ENCODE results near the gene CDH4.

Gene CDH4

DNA sequence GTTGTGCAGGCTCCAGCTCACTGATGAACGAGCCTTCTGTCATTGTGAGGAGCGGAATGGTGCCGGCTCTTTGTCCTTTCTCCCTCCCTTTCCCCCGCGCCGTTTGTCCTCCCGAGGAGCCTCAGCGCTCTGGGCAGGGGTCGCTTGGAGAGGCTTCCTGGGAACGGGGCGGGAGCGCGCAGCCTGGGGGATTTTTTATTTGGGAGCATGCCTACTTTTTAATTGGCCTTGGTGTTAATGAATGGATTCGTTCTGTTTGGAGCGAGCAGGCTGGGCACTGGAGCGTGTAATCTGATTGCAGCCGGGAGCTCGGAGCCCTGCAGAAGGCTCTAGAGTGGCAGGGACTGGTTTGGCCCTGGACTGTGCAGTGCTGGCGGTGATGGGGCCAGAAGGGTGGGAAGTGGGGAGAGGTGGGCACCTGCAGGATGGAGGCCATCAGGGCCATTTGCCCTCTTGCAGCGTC lies 118.8 kb downstream of the CDH4 start:
- H3K4me3 ChIP-seq (ENCODE audit: low read depth, low read length): no peak overlapping the region
- in situ Hi-C loops (cut with HindIII; ENCODE audit: low sequenced_read_pairs): no loop called here
- DNase-seq (ENCODE audit: low read depth, low spot score): no peak
- TF ChIP-seq, protein P1, sequence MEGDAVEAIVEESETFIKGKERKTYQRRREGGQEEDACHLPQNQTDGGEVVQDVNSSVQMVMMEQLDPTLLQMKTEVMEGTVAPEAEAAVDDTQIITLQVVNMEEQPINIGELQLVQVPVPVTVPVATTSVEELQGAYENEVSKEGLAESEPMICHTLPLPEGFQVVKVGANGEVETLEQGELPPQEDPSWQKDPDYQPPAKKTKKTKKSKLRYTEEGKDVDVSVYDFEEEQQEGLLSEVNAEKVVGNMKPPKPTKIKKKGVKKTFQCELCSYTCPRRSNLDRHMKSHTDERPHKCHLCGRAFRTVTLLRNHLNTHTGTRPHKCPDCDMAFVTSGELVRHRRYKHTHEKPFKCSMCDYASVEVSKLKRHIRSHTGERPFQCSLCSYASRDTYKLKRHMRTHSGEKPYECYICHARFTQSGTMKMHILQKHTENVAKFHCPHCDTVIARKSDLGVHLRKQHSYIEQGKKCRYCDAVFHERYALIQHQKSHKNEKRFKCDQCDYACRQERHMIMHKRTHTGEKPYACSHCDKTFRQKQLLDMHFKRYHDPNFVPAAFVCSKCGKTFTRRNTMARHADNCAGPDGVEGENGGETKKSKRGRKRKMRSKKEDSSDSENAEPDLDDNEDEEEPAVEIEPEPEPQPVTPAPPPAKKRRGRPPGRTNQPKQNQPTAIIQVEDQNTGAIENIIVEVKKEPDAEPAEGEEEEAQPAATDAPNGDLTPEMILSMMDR (IDR thresholded peaks at IDR 0.05; ENCODE audit: low read depth, low read length): no peak

DNA sequence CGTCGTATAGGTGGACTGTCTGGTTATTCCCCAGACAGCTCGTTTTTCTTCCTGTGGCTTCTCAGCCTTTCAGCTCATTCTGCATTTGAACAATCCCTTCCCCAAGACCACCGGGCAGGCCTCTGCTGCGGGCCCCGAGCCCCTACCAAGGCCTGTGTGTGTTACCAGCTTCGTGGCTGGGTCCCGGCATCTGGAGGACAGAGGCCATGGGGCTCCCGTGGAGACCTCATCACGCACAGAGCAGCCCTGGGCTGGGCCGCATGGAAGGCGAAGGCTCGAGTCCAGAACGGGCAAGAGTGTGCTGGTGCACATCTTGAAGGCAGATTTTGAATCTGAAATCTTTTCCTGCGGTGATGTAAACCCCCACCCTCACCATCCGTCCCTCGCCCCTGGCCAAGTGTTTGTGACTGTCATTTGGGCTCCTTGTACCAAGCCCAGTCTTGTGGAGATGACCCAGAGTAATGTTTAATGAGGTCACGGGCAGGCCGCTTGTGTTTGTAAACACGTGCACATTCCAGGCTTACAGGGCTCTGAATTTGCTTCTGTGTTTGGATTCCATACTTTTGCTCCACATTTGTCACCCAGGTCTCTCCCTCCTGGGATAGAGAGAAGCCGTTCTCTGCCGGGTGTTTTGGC lies 119.6 kb downstream of the CDH4 start:
- H3K4me3 ChIP-seq (ENCODE audit: low read depth, low read length): no peak overlapping the region
- in situ Hi-C loops (cut with HindIII; ENCODE audit: low sequenced_read_pairs): no loop called here
- DNase-seq (ENCODE audit: low read depth, low spot score): no peak
- TF ChIP-seq, protein P1 (IDR thresholded peaks at IDR 0.05; ENCODE audit: low read depth, low read length): no peak

DNA sequence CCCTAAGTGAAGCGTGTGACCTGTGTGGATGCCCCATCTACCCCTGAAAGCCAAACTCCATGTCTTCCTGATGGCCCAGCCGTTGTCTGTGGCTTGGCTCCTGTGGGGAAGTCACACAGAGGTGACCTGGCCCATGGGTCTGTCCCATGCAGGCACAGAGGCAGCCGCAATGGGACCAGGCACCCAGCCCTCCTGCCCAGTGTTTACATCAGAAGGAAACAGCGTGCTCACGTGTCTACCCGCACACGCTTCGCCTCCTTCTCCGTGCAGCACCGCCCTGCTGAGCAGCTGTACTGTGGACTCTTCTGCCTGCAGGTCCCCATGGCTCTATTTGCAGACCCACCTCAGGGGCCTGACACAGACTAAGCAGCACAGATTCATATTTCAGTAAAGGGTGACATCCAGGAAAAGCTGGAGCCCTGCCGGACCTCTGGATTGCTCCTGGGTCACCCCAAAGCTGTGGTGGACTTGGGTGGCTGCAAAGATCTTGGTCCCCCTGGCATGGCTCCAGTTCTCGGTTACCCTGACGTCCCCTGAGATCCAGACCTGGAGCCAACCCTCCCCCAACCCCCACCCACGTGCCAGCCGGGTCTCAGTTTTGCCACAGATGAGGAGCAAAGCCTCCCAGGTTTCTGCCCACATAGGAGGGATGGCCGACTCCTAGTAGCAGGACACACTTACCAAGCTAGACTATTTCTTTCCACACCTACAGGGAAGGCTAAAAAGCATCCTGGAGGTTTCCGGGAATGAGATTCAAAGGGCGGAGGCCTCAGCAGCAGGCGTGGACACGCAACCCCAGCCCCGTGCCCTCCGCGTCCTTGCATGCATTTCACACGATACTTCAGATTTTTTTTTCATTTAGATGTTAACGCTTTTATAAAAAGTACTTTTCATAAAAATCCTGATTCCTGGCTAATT lies 120.3 kb downstream of the CDH4 start:
- no peak overlapping the region for H3K4me3 ChIP-seq (ENCODE audit: low read depth, low read length)
- in situ Hi-C loops (cut with HindIII; ENCODE audit: low sequenced_read_pairs): no loop called here
- TF ChIP-seq, protein P1 (IDR thresholded peaks at IDR 0.05; ENCODE audit: low read depth, low read length): no peak
- no peak for DNase-seq (ENCODE audit: low read depth, low spot score)

DNA sequence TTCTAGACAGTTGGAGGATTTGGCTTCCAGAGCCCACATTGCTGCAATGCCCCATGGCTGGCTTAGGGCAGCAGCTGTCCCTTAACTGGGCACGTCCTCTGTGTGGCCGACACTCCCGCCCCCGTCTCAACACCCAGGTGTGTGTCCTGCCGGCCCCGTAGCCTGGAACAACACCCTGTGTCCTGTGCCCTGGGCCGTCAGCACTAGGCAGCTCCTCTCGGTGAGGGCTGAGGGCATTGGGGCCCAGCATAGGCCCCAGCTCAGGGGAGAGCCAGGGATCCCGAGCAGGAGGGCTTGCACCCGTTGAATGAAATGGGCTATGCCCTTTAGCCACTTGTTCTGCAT lies 121.0 kb downstream of the CDH4 start:
- no peak overlapping the region for H3K4me3 ChIP-seq (ENCODE audit: low read depth, low read length)
- TF ChIP-seq, protein P1 (IDR thresholded peaks at IDR 0.05; ENCODE audit: low read depth, low read length): no peak
- no peak for DNase-seq (ENCODE audit: low read depth, low spot score)
- in situ Hi-C loops (cut with HindIII; ENCODE audit: low sequenced_read_pairs): no loop called here

DNA sequence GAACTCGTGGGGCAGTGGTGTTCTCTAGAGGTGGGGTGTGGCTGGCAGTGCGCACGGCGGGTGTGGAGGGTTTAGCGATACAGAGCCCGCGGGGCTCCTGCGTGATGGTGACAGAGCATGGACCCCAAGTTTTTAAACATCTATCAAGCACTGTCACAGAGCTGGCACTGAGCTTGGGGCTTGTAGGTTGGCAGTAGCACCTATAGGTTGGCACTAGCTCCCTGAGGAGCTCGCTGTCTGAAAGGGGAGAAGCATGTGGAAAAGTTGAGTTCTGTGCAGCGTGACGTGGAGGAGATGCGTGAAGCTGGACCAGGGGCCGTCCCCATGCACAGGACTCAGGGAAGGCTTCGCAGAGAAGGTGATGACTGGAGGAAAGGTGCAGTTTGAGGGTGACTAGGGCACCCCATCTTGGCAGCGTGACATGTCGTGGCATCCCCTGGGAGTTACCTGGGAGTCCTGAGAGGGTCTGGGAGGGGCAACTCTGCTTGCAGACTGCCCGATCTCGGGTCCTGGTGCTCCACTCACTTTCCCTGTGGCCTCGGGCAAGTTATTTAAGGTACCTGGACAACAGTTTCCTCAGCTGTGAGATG lies 122.0 kb downstream of the CDH4 start:
- TF ChIP-seq, protein P1 (IDR thresholded peaks at IDR 0.05; ENCODE audit: low read depth, low read length): no peak
- in situ Hi-C loops (cut with HindIII; ENCODE audit: low sequenced_read_pairs): no loop called here
- no peak for DNase-seq (ENCODE audit: low read depth, low spot score)
- H3K4me3 ChIP-seq (ENCODE audit: low read depth, low read length): no peak overlapping the region

DNA sequence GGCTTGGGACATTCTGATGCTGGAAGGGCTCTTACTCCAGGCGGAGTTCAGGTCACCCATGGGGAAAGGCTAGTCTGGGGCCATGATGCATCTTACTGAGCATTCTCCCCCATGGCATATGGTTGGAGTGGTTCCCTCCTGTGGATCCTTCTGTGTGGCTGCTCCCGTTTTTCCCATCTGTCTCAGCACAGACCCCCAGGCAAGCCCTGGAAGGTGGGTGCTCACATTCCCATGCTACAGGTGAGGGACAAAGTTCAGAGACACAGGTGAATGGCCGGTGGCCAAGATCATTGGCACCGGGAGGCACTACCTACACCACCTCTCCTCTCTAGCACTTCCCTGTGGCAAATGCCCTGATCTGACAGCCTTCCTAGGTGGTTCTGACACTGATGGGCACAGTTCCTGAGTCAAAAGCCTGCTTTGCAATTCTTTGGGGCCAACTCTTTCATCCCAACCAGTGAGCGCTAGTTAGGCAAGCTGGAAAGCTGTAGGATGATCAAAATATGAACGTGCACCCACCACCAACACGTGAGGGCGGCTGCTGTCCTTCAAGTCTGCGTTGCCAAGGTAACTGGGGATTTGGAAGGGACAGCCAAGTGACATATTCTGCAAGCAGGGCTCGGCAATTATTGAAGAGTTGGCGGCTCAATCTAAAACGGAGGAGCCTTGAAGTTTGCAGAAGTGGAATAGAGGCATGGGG lies 124.6 kb downstream of the CDH4 start:
- in situ Hi-C loops (cut with HindIII; ENCODE audit: low sequenced_read_pairs): no loop called here
- H3K4me3 ChIP-seq (ENCODE audit: low read depth, low read length): no peak overlapping the region
- no peak for DNase-seq (ENCODE audit: low read depth, low spot score)
- TF ChIP-seq, protein P1 (IDR thresholded peaks at IDR 0.05; ENCODE audit: low read depth, low read length): no peak

Measured in astrocyte of the spinal cord (primary cell).